C1 segment of cervical spinal cord (tissue), 14 donors: ENCODE data around the gene ZW10.
"Not testable (repeated sequence)": the region's sequence is repeated elsewhere in the genome, so short reads cannot be mapped to it uniquely, and the experiment has no call there.

Experiments used
- DNase-seq, 14 donors: peaks; one replicate each; lab custom pipeline; 2025; lab: John Stamatoyannopoulos, UW

The ZW10 gene, protein sequence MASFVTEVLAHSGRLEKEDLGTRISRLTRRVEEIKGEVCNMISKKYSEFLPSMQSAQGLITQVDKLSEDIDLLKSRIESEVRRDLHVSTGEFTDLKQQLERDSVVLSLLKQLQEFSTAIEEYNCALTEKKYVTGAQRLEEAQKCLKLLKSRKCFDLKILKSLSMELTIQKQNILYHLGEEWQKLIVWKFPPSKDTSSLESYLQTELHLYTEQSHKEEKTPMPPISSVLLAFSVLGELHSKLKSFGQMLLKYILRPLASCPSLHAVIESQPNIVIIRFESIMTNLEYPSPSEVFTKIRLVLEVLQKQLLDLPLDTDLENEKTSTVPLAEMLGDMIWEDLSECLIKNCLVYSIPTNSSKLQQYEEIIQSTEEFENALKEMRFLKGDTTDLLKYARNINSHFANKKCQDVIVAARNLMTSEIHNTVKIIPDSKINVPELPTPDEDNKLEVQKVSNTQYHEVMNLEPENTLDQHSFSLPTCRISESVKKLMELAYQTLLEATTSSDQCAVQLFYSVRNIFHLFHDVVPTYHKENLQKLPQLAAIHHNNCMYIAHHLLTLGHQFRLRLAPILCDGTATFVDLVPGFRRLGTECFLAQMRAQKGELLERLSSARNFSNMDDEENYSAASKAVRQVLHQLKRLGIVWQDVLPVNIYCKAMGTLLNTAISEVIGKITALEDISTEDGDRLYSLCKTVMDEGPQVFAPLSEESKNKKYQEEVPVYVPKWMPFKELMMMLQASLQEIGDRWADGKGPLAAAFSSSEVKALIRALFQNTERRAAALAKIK

DNA sequence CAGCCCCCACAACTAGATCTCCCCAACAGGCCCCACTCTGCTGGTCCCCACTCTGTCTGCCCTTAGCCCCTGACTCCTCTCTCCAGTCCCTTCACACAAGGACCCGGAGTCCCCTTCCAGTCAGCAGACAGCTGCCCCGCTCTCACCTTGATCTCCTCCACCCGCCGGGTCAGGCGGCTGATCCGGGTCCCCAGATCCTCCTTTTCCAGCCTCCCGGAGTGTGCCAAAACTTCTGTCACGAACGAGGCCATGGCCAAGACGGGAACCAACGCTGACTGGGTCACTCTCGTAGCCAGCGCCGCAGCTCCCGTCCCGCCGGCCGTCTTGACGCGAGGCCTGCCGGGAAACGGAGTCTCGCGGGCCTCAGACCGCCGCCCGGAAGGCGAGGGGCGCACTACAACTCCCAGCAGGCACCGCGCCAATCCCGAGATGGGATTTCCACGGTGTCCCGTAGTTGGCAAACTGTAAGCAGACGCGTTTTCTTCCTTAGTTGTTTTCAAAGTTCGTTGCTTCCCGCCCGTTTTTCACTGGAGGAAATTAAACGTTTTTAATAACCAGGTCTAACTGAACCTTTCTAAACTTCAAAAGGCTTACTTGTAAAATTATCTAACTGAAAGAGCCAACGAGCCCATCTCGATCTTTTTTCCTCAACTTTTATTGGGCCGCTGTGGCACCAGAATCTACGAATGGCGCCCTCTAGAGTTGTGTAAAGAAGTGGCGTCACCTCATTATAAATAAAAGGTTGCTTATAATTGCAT, at the start of gene ZW10:
ZW10 (minus strand) TSS at position 277 of the 758 bp plus-strand sequence; CDS start at position 251, 26 bp downstream.
- peak; percentile 74 to 97 (median 92) for DNase-seq

DNA sequence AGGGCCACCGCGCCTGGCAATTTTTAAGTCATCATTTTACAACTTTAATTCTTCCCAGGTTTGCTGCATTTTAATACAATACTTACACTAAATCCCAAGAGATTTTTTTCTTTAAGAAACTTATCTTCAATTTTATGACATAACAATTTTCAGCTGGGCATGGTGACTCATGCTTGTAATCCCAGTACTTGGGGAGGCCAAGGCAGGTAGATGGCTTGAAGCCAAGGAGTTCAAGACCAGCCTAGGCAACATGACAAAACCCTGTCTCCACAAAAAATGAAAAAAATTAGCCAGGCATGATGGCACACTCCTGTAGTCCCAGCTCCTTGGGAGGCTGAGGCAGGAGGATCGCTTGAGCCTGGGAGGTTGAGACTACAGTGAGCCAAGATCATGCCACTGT, 44.9 kb upstream of the ZW10 start:
- no peak for DNase-seq

DNA sequence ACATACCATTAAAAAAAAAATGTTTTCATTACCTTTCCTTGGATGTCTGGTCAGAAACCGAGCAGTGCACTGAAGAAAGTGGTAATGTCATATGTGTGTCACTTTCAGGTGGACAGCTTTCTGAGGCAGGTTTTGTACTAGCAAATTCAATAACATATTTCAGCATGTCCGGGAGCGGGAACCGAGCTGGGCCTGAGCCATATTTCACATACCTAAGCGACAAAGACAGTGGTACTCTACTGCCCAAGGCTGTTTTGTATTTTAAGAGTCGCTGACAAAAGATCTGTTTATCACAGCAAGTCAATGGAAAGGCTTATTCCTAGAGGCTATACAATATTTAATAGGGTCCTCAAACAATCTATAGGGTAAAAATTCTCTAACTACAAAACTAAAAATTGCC, 44.1 kb upstream of the ZW10 start:
- no peak for DNase-seq

DNA sequence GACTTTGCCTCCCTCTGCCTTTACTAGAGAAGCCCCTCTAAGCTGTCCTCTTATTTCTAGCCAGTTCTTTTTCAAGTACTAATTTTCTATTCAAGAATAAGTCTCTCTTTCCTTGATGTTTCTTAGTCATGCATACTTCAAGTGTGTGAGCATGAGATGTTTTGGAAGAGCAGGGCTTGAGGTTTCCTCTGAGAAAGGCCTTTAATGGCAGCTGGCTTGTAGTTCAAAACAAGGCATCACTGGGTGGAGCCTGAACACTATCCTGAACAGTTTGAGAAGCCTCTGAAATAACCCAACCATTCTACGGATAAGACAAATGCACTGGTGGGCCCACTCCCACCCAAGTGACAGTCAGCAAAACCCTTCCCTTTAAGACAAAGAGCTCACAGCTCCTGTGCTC, 43.7 kb upstream of the ZW10 start:
- DNase-seq: no peak

DNA sequence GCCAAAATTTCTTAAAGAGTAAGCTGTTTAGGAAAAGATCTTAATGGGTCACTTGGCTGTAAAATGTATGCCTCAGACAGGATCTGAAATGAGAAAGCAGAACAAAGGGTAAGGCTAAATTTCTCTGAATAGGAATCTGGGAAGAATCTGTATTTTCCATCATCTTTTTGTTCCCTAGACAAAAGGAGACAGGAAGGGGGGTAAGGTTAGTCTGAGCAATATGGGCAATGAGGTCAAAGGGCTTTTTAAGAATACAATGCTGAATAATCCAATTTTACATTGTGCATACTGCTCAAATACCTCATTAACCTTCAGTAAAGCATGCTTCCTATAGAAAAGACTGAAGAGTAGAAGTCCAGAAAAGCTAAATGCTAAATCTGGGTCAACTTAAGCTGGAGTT, 40.7 kb upstream of the ZW10 start:
- no peak for DNase-seq

DNA sequence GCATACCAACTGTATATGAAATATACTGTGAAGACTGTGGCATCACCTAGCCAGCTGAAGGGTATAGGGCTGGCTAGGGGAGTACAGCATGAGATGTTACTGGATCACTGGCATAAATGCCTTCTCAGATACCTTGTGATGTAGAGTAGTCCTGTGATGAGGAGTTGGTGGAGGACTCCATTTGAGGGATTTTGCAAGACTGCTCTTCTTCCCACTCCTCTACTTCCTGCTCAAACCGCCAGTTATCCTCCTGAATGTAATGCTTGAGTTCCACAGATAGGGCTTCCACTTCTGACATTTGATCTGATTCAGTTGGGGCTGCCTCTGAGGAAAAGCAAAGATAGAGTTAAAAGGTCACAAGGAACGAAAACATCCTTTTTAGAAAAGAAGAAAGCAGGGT, 35.4 kb upstream of the ZW10 start:
- DNase-seq: no peak

DNA sequence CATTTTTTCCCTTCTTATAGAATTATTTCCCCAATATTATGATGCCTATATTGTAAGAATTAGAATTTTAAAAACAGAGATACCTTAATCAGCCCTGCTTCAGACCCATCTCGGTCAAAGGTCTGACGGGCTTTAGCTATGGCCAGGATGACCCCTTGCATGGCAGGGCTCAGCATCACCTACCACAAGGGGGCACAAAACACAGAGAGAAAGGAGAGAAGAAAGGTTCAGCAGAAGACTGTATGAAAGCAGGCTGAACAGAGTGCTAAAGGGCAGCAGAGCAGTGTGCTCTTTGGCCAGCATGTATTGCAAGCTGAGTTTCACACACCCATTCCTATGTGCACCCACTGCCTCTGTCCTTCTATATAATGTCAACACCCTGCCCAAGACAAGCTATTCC, 32.9 kb upstream of the ZW10 start:
- DNase-seq: no peak

DNA sequence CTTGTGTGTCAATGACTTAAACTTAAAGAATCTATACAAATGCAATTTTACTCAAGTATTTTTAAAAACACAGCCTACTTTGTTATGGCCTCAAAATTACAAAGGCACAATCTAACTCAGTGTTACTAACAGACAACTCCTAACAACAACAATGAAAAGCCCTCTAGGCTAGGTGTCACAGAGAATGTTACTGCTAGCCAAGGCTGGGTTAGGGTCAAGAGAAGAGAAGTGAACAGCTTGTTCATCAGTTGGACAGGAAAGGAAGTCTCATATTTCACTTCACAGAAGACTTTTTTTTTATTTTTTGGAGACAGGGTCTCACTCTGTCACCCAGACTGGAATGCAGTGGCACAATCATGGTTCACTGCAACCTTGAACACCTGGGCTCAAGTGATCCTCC, 32.1 kb upstream of the ZW10 start:
- DNase-seq: no peak

DNA sequence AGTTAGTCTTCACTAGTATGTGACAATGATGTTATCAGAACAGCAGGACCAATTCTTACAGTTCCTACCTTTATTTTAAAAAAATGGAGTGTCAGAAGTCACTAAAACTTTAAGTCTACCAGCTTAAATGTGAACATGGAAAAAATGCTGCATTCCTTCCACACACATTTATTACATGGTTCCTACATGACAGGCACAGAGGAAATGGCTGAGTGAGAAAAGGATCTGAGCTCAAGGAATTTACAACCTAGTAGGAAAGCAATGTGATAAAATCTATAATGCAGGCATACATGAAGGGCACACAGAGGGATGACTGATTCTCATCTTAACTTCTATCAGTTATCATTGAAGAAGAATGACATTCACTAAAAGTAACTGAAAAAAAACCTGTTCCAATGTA, 29.1 kb upstream of the ZW10 start:
- DNase-seq: no peak

DNA sequence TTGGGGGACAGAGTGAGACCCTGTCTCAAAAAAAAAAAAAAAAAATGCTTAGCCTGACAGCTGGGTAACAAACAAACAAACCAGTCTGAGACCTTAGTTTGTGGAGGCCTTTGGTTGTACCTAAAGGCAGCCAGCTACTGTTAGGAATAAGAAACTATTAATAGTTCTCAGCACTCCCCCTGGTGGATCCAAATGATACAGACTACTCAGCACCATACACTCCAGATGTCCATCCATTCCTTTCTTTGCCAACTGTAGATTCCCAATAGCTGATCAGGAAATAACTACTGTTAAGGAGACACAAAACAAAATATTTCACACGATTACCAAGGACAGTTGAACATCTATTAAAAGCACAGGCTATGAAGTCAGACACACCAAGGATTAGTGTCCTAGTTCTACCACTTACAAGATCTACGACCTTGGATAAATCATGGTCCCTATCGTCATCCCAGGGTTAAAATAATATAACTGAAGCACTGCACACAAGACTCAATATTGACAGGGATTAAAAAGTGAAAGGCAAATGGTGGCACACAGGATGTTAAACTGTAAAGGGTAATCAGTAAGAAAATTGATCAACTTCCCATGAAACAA, 23.3 kb upstream of the ZW10 start:
- DNase-seq: peak in 2 of 14 donors; percentile 20 to 21

DNA sequence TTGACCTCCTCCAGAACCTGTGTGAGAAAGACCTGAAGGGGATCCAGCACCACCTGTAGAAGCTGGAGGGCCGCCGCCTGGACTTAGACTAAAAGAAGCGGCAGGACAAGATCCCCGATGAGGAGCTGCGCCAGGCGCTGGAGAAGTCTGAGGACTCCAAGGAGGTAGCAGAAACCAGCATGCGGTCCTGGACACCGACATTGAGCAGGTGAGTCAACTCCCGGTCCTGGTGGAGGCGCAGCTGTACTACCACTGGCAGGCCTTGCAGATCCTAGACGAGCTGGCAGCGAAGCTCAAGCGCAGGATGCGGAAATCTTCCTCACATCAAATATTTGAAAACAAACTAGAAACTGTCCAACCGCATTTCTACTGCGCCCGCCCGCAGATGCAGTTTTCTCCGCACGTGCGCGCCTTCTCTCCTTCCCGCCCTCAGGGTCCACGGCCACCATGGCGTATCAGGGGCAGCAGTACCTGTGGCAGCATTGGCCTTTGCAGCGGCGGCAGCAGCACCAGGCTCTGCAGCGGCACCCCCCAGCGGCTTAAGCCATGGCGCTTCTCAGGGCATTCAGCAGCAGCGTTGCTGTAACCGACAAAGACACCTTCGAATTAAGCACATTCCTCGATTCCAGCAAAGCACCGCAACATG, 16.3 kb upstream of the ZW10 start:
- no peak for DNase-seq

DNA sequence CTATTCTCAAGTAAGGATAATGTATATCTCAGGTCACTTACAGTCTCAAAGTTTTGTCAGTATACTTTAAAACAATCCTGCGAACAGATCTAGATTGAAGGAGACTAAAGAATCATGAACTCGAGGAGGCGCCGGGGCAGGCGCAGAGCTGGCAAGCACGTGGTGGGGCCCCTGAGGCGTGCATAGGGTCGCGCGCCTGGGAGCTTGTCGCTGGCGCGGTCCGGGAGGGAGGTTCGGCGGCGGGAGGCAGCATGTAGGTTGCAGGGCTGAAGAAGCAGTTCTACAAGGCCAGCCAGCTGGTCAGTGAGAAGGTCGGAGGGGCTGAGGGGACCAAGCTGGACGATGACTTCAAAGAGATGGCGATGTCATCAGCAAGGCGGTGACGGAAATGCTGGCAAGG, 15.5 kb upstream of the ZW10 start:
- DNase-seq: not testable (repeated sequence)

DNA sequence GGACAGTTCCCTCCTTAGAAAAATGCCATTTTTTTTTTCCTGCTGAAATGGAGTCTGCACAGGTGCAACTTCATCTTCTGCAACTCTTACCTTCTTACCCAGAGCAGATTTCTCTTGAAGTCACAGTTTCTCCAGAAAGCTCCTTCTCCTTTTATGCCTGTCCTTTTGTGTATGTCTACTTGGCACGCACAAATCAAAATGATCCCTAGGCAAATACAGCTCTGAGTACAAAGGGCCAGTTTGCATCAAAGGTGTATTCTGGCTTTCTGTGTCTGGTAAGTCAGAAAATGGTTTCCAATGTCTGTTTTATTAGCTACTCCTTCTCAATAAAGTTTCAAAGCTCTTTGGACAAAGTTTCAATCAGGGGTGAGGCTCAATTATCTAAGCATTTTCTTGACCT, 8.6 kb upstream of the ZW10 start:
- DNase-seq: no peak

DNA sequence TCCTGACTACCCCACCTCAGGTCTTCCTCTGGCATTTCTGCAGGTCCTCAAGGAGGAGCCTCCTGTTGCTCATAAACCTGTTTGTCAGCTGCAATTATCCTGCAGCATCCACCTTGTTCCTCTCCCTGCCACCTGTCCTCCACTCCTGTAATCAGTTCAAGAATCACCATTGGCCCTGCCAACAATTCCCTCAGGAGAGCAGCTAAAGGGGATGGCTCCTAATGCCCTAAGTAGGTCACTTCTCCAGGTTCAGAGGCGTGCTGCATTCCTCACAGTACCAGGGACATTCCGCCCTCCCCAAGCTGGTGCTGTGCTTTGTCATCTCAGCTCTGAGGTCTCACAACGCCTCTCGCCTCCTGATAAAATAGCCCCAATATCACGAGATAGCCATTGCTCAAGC, 8.2 kb upstream of the ZW10 start:
- peak in 2 of 14 donors; percentile 3 to 82 for DNase-seq

DNA sequence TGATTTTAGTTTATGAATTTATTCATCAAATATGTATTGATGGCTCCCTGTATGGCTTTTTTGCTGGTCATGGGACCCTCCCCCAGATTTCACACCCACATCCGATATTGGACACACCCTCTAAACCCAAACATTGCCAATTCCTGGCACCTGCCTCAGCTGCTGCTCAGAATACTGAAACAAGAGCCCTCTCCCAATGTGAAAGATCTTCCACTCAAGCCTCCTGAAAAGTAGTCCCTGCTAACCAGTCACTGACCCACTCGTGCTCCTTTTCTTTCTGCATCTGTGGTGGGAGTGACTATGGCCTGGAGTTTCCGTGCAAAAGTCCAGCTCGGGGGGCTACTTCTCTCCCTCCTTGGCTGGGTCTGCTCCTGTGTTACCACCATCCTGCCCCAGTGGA, 6.0 kb upstream of the ZW10 start, which contains the start of gene CLDN25:
CLDN25 (plus strand) TSS at position 301 of the 400 bp plus-strand sequence; CDS start at position 301, 0 bp downstream.
- no peak for DNase-seq

DNA sequence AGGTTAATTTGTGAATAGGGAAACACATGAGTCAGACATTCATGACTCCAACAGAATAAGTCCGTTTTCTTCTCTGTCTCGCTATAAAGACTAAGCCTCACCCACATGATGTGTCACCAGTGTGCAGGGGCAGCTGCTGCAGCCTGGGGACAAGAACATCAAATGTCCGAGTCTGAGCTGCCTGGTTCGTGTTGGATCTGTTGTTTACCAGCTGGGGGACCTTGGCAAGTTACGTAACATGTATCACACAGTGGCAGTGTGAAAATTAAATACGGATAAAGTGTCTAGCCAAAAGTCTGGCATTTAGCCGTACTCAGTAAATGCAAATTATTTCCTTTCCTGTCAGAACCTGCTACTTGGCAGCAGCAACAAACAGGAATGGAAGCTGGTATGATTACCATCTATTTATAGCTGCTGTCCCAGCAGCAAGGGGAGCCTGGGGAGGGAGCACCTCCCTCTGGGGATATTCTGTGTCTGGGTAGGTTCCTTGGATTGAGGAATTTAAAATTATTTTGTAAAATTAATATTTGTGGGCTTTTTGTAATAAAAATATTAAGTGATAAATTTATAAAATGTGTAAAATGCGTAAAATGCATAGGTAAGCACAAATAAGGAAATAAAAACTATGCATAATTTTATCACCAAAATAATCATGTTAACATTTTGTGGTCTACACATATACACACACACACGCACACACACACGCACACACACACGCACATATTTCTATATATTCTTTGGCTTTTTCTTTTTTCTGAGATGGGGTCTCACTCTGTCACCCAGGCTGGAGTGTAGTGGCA, 4.8 kb upstream of the ZW10 start:
- DNase-seq: peak in 12 of 14 donors; percentile 17 to 87 (median 54)

DNA sequence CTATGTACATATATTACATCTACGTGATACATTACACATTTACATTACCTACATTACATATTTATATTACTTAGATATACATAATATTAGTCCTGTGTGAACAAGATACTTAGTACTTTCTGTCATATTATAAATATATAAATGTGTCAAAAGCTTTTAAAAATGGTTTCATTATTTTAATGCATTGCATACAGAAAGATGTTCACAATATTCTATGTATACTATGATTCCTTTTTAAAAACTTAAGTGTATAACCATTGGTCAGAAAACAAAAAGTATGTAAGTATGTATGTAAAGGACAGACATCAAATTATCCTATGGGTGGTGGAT, 647 bp upstream of the ZW10 start:
- no peak for DNase-seq

DNA sequence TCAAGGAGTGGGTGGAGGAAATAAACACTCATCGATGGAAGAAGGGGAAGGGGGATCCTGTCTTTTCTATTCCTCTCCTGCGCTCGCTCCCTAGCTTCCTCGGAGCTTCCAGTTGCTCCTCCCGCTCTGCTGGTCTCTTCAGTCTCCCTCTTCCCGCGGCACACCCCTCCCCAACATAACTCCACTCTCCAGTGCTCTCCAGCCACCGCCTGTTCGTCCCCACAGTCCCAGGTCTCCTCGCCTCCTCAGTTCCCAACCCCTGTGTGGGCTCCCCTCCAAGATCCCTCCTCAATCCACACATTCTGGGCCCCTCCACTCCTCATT, 438 bp downstream of the ZW10 start:
- DNase-seq: no peak

DNA sequence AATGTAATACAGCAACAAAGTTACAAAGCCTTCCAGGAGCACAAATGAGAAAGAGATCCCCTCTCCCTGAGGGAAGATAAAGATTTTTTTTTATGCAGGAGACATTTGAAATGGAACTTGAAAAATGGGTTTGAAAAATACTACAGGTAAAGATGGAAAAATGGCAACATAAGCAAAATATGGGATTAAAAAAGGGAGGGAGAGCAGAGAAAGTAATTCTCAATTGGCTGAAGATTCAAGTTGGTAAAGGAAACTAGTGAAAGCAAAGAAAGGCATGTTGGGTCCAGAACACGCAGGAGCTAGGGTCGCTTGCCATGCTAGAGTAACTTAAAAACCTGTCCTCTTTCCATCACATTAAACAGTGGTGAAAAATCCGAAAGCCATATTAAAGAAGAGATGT, 1.5 kb downstream of the ZW10 start:
- no peak for DNase-seq

DNA sequence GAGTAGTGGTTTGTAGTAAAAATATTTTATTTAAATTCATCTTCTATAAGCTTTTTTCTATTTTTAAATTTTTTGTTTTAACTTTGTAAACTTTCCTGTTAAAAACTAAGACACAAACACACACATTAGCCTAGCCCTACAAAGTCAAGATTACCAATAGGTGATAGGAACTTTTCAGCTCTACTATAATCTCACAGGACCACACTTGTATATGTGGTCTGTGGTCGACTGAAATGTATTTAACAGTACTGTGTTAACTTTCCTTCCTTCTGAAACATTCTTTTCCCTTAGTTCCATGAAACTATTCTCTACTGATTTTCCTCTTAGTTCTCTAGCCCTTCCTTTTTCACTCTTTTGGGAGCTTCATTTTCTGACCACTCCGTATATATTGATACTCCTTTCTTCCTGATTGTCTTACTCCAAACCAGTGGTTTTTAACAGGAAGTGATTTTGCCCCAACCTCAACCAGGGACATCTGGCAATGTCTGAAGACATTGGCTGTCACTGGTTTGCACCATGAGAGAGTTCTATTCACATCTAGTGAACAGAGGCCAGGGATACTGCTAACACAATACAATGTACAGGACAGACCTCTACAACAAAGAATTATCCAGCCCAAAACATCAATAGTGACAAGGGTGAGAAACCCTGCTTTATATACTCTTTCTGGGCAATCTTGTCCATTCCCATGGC, 8.8 kb downstream of the ZW10 start:
- DNase-seq: no peak
